Measurements from ENCODE around the gene CXCL5.

DNA sequence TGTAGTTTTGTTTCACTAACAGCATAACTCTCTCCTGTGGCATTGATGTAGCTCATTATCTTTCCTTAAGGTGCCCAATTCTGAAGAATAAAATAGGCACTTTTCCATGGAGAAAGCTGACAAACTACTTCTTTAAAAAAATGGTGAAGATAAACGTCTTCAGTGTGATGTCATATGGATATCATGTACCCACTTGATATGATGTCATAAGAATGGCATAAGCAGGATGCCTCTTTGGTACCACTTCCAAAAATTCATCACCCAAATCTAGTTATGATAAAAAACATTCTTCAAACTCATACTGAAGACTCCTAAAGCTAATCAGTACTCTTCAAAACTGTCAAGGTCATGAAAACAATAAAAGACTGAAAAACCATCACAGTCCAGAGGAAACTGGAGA is 42.9 kb upstream of the CXCL5 start:
- TF ChIP-seq, protein P1, sequence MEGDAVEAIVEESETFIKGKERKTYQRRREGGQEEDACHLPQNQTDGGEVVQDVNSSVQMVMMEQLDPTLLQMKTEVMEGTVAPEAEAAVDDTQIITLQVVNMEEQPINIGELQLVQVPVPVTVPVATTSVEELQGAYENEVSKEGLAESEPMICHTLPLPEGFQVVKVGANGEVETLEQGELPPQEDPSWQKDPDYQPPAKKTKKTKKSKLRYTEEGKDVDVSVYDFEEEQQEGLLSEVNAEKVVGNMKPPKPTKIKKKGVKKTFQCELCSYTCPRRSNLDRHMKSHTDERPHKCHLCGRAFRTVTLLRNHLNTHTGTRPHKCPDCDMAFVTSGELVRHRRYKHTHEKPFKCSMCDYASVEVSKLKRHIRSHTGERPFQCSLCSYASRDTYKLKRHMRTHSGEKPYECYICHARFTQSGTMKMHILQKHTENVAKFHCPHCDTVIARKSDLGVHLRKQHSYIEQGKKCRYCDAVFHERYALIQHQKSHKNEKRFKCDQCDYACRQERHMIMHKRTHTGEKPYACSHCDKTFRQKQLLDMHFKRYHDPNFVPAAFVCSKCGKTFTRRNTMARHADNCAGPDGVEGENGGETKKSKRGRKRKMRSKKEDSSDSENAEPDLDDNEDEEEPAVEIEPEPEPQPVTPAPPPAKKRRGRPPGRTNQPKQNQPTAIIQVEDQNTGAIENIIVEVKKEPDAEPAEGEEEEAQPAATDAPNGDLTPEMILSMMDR (IDR thresholded peaks at IDR 0.05) = no peak
- TF ChIP-seq POLR2AphosphoS5 (IDR thresholded peaks at IDR 0.05; ENCODE audit: low read depth, low read length) (no peak), TCF7L2 (IDR thresholded peaks at IDR 0.05; ENCODE audit: low read depth, low read length) (no peak), SIN3A (IDR thresholded peaks at IDR 0.05; ENCODE audit: borderline replicate concordance, insufficient read depth, low read depth, low read length) (no peak)
- TF ChIP-seq, protein P2, sequence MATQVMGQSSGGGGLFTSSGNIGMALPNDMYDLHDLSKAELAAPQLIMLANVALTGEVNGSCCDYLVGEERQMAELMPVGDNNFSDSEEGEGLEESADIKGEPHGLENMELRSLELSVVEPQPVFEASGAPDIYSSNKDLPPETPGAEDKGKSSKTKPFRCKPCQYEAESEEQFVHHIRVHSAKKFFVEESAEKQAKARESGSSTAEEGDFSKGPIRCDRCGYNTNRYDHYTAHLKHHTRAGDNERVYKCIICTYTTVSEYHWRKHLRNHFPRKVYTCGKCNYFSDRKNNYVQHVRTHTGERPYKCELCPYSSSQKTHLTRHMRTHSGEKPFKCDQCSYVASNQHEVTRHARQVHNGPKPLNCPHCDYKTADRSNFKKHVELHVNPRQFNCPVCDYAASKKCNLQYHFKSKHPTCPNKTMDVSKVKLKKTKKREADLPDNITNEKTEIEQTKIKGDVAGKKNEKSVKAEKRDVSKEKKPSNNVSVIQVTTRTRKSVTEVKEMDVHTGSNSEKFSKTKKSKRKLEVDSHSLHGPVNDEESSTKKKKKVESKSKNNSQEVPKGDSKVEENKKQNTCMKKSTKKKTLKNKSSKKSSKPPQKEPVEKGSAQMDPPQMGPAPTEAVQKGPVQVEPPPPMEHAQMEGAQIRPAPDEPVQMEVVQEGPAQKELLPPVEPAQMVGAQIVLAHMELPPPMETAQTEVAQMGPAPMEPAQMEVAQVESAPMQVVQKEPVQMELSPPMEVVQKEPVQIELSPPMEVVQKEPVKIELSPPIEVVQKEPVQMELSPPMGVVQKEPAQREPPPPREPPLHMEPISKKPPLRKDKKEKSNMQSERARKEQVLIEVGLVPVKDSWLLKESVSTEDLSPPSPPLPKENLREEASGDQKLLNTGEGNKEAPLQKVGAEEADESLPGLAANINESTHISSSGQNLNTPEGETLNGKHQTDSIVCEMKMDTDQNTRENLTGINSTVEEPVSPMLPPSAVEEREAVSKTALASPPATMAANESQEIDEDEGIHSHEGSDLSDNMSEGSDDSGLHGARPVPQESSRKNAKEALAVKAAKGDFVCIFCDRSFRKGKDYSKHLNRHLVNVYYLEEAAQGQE (IDR thresholded peaks at IDR 0.05; ENCODE audit: insufficient read depth in 1 of 2, low read depth in 2 of 2, low read length in 1 of 2) = no peak

Measured in Panc1 (cell line).